ENCODE data around the gene TCTN2. TPM values are rescaled to one million over a fixed set of nuclear protein-coding genes. Genes with fewer than 3 reads are reported as not detected.

The TCTN2 gene
- total RNA-seq, 1 experiment from 2014 or later: 7.3 TPM

DNA sequence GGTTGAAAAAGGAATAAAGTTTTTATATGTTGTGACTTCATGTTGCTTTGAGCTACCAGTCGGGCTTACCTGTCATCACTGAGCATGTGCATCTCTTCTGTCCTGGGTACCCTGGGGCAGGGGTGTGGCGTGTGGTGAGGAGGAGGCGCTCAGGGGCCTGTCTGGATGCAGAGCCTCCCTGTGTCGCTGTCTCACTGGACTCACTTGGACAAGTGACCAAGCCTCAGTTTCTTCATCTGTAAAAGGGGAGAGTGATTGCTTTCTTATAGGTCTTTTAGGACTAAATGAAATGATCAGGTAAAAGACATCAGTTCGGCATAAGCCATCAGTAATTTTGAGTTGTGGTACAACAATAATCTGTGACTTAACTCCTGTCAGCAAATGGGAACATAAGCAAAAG lies 63.4 kb downstream of the TCTN2 start:
- POLR2A ChIA-PET: no interaction called here
- Histone ChIP-seq H3K9me3 (no peaks in the 10 kb centered on the region), H3K4me3 (ENCODE audit: low read depth, low read length) (no peak overlapping the region), H3K36me3 (ENCODE audit: control insufficient read depth, insufficient read depth, low read length) (peaks cover 2% of the 10 kb centered on the region; the same call in 1 of the 2 replicates), H3K27me3 (replicated peaks; ENCODE audit: control insufficient read depth, insufficient read depth, low read length) (no peaks in the 10 kb centered on the region), H3K4me1 (no peaks in the 10 kb centered on the region)
- no TSS peak for BruUV-seq (replicated peaks)
- CTCF ChIA-PET: interaction anchor here (1.0 kb wide), 1 partner anchor 238 kb away, joined by 4 read pairs; the partner anchor contains the start of genes CCDC92 and ZNF664
- Mint-ChIP-seq H3K9me3 (ENCODE audit: unreplicated experiment) (no peaks in the 10 kb centered on the region), H3K27me3 (ENCODE audit: insufficient read depth, unreplicated experiment) (no peaks in the 10 kb centered on the region), H3K36me3 (ENCODE audit: insufficient read depth, unreplicated experiment) (peaks cover 52% of the 10 kb centered on the region), H3K27ac (ENCODE audit: unreplicated experiment) (no peak overlapping the region), H3K4me1 (ENCODE audit: low read depth, unreplicated experiment) (no peaks in the 10 kb centered on the region), H3K4me3 (ENCODE audit: unreplicated experiment) (no peak overlapping the region)
- intact Hi-C loops (cut with micrococcal nuclease; ENCODE audit: unreplicated experiment): no loop called here
- TF ChIP-seq, protein P1, sequence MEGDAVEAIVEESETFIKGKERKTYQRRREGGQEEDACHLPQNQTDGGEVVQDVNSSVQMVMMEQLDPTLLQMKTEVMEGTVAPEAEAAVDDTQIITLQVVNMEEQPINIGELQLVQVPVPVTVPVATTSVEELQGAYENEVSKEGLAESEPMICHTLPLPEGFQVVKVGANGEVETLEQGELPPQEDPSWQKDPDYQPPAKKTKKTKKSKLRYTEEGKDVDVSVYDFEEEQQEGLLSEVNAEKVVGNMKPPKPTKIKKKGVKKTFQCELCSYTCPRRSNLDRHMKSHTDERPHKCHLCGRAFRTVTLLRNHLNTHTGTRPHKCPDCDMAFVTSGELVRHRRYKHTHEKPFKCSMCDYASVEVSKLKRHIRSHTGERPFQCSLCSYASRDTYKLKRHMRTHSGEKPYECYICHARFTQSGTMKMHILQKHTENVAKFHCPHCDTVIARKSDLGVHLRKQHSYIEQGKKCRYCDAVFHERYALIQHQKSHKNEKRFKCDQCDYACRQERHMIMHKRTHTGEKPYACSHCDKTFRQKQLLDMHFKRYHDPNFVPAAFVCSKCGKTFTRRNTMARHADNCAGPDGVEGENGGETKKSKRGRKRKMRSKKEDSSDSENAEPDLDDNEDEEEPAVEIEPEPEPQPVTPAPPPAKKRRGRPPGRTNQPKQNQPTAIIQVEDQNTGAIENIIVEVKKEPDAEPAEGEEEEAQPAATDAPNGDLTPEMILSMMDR (IDR thresholded peaks at IDR 0.05; ENCODE audit: insufficient read depth in 1 of 2, low read depth in 1 of 2, low read length in 1 of 2, severe bottlenecking in 1 of 2, unreplicated experiment in 1 of 2): no peak
- DNase-seq: no peak

DNA sequence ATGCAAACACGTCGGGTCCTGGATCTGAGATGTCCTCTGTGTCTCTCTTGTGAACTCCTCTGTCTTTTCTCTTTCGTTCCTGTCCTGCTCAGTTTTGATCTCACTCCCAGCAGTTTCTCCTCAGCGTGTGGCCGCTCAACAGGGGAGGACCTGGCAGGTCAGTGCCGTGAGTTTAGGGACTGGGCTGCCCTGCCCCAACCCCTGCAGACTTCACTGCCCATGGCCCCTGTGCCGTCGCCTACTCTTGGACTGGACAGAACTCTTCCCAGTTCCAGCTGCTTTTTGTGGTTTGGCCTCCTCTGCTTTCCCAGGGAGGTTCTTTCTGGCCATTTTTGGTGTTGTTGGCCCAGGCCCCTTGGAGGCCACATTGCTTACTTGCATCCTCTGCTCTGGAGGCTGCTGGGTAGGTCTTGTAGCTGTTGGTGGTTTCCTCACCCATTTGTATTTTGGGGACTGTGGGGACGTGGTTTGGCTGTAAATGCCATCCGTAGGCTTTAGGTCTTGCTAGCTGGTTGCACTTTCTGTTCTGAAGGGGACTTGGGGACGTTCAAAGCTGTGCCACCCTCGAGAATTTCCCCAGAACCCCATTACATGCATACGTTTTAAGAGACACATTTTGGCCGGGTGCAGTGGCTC lies 71.1 kb downstream of the TCTN2 start:
- no peak overlapping the region for H3K27ac Mint-ChIP-seq (ENCODE audit: unreplicated experiment)

DNA sequence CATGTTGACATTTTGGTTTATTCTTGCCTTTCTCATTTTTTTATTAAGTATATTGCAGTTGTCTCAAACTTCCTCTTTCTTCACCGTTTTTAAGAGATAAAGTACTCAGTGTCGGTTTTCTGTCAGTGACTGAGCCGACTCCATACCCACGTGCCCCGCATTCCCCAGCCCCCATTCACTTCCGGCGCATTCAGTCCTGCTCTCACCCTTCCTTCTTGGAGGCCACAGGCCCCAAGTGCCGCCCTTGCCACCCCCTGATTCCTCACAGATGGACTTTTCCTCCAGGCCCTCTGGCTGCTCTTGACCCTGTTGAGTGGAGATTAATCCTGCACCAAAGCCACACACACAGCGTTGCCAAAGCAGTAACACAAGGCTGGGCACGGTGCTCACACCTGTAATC lies 72.1 kb downstream of the TCTN2 start:
- no peak overlapping the region for H3K4me3 ChIP-seq (ENCODE audit: low read depth, low read length)
- TF ChIP-seq, protein P1 (IDR thresholded peaks at IDR 0.05; ENCODE audit: insufficient read depth in 1 of 2, low read depth in 1 of 2, low read length in 1 of 2, severe bottlenecking in 1 of 2, unreplicated experiment in 1 of 2): no peak
- CTCF ChIA-PET: no interaction called here
- H3K4me1 ChIP-seq: no peaks in the 10 kb centered on the region
- BruUV-seq (replicated peaks): no TSS peak
- no peak overlapping the region for H3K4me3 Mint-ChIP-seq (ENCODE audit: unreplicated experiment)
- no peaks in the 10 kb centered on the region for H3K9me3 ChIP-seq
- H3K9me3 Mint-ChIP-seq (ENCODE audit: unreplicated experiment): no peaks in the 10 kb centered on the region
- H3K36me3 ChIP-seq (ENCODE audit: control insufficient read depth, insufficient read depth, low read length): peaks cover 2% of the 10 kb centered on the region
- H3K36me3 Mint-ChIP-seq (ENCODE audit: insufficient read depth, unreplicated experiment): peaks cover 64% of the 10 kb centered on the region
- DNase-seq: no peak
- H3K27me3 Mint-ChIP-seq (ENCODE audit: insufficient read depth, unreplicated experiment): no peaks in the 10 kb centered on the region
- intact Hi-C loops (cut with micrococcal nuclease; ENCODE audit: unreplicated experiment): no loop called here
- POLR2A ChIA-PET: no interaction called here
- no peaks in the 10 kb centered on the region for H3K27me3 ChIP-seq (replicated peaks; ENCODE audit: control insufficient read depth, insufficient read depth, low read length)
- no peak overlapping the region for H3K27ac Mint-ChIP-seq (ENCODE audit: unreplicated experiment)
- no peaks in the 10 kb centered on the region for H3K4me1 Mint-ChIP-seq (ENCODE audit: low read depth, unreplicated experiment)

More for the DNA sequence above, 71.1 kb downstream of the TCTN2 start:
- H3K4me1 Mint-ChIP-seq (ENCODE audit: low read depth, unreplicated experiment): no peaks in the 10 kb centered on the region
- DNase-seq: no peak
- no peaks in the 10 kb centered on the region for H3K27me3 ChIP-seq (replicated peaks; ENCODE audit: control insufficient read depth, insufficient read depth, low read length)
- TF ChIP-seq, protein P1 (IDR thresholded peaks at IDR 0.05; ENCODE audit: insufficient read depth in 1 of 2, low read depth in 1 of 2, low read length in 1 of 2, severe bottlenecking in 1 of 2, unreplicated experiment in 1 of 2): no peak
- no peak overlapping the region for H3K4me3 Mint-ChIP-seq (ENCODE audit: unreplicated experiment)
- H3K36me3 ChIP-seq (ENCODE audit: control insufficient read depth, insufficient read depth, low read length): peaks cover 2% of the 10 kb centered on the region
- BruUV-seq (replicated peaks): no TSS peak
- no peaks in the 10 kb centered on the region for H3K9me3 ChIP-seq
- ChIA-PET CTCF (no interaction called here), POLR2A (no interaction called here)
- intact Hi-C loops (cut with micrococcal nuclease; ENCODE audit: unreplicated experiment): no loop called here
- no peaks in the 10 kb centered on the region for H3K9me3 Mint-ChIP-seq (ENCODE audit: unreplicated experiment)
- H3K27me3 Mint-ChIP-seq (ENCODE audit: insufficient read depth, unreplicated experiment): no peaks in the 10 kb centered on the region
- H3K4me3 ChIP-seq (ENCODE audit: low read depth, low read length): no peak overlapping the region
- H3K4me1 ChIP-seq: no peaks in the 10 kb centered on the region
- H3K36me3 Mint-ChIP-seq (ENCODE audit: insufficient read depth, unreplicated experiment): peaks cover 65% of the 10 kb centered on the region
